HG03108 (cell line): Measurements from ENCODE around the gene ADI1.
"Not testable (repeated sequence)": the region's sequence is repeated elsewhere in the genome, so short reads cannot be mapped to it uniquely, and the experiment has no call there.

Experiments
- ATAC-seq: cut with Tn5 transposase; IDR thresholded peaks from one replicate; pipeline ENCODE4 v1.9.1; 2021; ENCODE audit warnings: moderate library complexity; ENCODE audit not compliant: unreplicated experiment

Gene ADI1

GRCh38 chr2:3494984-3495666, 24.2 kb downstream of the ADI1 start:
- ATAC-seq = no peak

GRCh38 chr2:3493615-3494007, 25.7 kb downstream of the ADI1 start:
- no peak for ATAC-seq

DNA sequence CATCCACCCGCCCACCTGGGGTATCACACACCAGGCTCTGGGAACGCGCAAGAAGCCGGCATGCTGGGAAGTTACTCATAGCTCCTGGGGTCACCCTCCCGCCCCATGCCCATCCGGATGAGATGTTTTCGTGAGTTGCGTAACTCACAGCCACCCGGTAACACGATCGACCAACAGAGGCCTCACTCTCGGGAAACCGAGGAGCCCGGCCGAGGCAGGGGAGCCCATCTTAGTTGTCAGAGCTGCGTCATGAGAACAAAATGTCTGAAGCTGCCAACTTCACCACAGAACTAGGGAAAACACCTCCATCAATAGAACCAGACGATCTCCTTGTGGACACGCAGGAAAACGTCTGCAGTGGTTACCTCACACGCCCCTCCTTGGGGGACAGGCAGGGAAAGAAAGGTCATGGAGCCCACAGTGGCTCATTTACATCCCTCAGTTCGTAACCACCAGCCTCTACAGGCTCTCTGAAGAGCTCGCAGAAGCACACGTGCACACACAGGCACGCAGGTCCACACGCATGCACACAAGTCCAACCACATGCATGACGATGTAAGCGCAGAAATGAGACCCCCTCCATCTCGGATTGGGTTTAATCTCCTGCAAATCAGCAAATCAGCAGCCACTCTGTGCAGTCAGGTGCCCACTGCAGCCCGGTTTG, 26.2 kb downstream of the ADI1 start:
- ATAC-seq = no peak

DNA sequence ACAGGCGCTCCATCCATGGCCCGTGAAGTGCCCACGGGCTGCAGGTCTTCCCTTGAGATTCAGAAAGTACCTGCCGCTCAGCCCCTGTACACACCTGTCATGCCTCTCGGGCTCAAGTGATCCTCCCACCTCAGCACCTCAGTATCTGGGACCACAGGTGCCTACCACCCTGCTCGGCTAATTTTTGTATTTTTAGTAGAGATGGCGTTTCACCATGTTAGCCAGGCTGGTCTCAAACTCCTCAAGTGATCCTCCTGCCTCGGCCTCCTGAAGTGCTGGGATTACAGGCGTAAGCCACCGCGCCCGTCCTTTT, 26.9 kb downstream of the ADI1 start:
- ATAC-seq = not testable (repeated sequence)

- ATAC-seq = no peak
Measured at GRCh38 chr2:3491716-3492474, 27.4 kb downstream of the ADI1 start.

DNA sequence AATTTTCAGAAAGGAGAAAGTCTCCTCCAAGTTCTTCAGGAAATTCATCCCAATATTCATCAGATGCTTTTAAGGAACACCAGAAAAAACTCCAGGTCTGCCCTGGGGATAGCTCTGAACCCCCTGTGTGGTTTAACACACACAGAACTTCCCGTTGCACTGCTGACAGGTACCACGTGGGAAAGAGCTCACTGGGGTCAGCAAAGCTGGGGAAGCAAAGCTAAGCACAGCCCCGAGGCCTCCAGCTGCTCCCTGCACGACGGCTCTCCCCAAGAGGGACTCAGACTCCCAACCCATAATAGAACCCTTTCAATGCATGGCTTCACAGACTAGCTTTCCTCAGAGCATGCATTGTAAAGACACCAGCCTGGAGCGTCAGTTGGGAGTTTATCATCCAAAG, 28.0 kb downstream of the ADI1 start:
- no peak for ATAC-seq

DNA sequence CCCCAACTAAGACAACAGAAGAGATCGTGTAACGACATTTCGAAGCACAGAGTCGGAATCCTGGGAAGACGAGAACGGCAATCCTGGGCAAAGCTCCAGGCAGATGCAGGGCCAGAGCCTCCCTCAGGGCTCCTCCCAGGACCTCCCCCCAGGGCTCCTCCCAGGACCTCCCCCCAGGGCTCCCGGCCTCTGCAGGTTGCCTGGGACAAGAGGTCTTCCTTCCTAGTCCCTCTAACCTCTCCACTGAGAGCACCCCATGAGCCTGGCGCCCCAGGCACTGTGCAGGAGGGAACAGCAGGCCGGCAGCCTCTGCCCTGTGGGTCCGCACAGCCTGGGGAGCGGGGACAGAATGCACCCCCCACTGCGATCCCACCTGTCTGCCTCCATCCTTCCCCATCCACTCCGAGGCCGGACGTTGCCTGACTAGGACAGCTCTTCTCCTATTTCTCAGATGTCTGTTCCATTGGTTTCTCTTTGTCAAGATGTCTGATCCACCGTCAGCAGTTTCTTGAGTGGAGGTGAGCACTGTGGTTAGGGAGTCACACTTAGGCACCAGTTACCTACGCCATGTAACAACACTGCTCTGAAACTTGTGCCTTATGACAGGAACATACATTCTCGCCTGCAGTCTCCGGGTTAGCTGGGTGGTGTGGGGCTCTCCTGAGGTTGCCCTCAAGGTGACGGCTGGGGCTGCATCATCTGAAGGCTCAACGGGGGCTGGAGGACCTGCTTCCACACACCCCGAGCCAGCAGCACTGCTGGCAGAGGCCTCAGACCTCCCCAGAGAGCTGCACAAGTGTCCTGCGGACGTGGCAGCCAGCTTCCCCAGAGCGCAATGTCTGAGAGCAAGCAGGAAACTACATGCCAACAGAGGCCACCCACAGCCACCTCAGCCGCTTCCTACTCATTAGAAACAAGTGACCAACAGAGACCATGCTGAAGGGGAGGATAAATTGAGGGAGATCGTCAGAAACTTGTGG, 28.9 kb downstream of the ADI1 start:
- ATAC-seq = no peak

DNA sequence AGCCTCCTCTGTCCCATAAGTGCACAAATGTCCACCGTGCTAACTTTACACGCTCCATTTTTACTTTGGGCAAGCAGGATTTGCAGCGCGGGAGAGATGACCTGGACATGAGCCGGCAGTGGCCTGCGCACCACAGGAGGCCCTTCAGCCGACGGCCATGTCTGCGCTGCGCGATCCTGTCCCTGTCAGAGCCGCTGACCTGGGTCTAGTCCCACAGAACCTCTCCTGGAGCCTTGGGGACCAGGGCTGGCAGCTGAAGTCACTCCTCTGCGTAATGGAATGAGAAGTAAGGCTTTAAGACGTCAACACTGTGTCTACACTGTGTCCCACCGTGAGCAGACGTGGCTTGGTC, 29.6 kb downstream of the ADI1 start:
- ATAC-seq = no peak

DNA sequence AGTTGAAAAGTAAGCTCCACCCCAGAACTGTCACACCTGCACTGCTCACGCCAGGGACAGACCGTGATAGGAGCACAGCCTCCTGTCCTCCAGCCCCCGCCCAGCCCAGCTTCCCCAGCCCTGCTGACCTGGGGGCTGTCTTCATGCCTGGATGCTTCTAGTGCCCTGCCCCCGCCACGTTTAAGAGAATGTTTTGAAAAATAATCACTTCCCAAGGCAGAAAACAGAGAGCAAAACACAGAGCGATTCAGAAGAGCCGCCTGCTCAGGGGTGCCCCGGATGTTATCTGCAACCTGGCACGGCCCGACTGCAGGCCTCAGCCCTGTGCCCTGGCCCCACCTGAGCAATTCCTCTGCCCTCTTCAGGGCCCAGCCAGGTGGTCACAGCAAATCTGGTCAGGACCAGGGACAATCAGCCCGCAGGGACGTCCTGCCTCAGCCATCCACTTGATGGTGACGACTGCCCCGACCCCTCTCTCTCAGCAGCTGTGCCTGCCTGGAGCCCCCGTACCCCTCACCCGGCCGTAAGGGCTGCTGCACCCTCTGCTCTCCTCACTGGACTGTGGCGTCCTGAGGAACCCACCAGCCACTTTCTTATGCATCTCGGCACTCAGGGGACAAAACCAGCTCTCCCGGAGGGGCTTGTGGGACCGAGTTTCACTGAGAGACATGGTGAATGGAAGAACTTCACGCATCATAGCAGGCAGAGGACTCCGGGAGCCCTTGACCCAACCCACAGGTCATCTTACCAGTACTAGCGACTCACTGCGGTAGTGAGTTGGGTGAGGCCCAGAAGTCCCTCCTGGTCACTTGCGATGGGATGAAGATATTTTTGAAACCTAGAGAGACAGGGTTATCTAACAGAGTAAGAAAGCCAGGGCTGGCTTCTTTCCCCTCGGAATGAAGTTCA, 30.2 kb downstream of the ADI1 start:
- no peak for ATAC-seq

DNA sequence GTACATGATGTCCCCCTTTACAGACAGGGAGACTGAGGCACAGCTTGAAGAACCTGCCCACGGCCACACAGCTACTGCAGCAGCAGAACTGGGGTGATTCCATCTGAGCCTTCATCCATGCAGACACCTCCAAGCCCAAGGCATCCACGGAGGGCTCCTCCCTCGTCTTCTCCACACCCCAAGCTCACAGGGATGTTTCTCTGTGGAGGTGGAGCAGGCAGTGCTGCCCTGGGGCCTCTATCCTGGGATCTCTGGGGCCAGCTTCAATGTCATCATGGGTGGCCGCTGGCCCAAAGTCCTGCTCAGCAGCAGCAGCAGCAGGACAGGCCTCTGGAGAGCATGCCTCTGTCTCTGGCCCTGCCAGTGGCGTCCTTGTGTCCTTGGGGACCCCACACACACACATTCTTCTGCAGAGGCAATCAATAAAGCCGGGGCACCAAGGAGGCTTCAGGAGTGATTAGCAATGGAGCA, 31.2 kb downstream of the ADI1 start:
- no peak for ATAC-seq

- ATAC-seq = no peak
Measured at GRCh38 chr2:3487432-3487831, 31.9 kb downstream of the ADI1 start.

DNA sequence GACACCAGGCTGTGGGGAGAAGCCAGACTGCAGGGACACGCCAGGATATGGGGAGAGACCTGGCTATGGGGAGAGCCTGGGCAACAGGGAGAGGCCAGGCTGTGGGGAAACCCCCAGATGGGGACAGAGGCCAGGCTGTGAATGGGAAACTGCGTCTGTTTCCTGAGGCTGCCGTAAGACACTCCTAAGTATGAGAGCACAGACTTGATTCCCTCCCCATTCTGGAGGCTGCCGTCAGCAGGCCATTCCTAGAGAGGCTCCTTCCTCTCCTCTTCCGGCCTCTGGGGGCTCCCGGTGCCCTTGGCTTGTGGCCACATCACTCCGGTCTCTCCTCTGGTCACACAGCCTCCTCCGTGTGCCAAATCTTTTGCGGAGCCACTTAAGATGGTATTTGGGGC, 32.3 kb downstream of the ADI1 start:
- no peak for ATAC-seq

- ATAC-seq = no peak
Measured at GRCh38 chr2:3486047-3487027, 33.0 kb downstream of the ADI1 start.

GRCh38 chr2:3485166-3485565, 34.2 kb downstream of the ADI1 start:
- no peak for ATAC-seq

DNA sequence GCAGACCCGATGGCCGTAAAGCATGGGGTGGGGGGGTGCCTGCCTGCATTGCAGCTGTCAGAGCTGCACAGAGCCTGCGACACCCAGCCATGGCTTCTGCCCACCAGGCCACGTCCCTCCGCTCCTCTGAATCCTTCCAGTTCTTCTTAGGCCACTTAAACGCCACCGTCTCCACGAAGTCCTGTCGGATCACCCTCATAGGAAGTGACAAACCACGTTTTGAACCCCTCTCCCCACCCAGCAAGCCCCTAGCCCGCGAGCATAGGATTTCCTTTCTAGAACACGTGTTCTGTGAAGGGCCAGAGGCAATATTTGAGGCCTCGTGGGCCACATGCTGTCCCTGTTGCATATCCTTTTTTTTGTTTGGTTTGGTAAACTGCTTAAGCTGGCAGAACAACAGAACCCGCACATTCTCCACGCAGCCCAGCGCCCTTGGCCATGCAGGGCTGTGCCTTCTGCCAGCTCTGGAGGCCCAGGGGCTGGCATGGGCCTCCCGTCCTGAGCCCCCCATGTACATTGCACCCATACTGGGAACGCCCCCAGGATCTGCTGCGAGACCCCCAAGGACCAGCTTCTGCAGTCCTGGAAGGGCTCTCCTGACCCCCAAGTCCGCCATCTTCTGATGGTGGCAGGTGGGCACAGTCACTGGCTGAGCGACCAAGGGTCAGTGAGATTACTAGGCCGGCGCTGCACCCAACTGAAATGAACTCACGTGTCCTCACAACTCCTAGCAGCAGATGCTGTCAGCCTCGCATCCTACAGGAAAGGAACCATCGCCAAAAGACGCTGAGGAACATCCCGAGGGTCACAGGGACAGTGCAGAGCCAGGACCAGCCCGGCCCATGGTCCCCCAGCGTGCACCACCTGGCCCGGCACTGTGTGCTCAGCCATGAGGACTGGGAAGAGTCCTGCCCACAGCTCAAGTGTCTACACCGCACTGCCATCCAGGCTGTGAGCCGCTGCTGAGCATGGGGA, 35.1 kb downstream of the ADI1 start:
- ATAC-seq = no peak

DNA sequence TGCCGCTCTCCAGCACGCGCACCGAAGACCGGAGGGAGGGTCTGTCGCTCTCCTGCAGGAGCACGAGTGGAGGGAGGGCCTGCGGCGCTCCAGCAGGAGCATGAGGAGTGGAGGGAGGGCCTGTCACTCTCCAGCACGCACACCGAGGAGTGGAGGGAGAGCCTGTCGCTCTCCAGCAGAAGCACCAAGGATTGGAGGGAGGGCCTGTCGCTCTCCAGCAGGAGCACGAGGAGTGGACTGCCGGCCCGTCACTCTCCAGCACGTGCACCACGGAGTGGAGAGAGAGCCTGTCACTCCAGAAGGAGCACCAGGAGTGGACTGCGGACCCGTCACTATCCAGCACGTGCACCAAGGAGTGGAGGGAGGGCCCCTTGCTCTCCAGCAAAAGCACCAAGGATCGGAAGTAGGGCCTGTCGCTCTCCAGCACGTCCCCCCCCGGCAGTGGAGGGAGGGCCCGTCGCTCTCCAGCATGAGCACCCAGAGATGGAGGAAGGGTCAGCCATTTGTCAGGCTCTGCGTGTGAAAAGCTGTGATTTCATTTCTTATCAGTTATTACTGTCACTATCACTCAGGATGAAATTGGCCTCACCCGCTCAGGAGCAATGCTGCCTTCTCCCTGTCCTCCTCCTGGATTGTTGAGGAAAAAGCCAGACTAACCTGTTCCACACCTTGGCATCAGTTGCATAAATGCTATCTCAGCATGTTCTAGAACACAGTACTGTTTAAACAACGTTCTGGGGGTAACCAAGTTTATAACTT, 35.9 kb downstream of the ADI1 start:
- no peak for ATAC-seq

GRCh38 chr2:3482363-3482821, 36.9 kb downstream of the ADI1 start:
- no peak for ATAC-seq
